Measurements from ENCODE around the gene MEFV. TPM values are rescaled to one million over a fixed set of nuclear protein-coding genes. Genes with fewer than 3 reads are reported as not detected.

MEFV gene
- total RNA-seq, 1 donor from 2014 or later = 0.21 TPM

- DNase-seq (ENCODE audit: low read depth) = no peak
- TF ChIP-seq CTCF (IDR thresholded peaks at IDR 0.05; ENCODE audit: insufficient read depth, low read length, poor library complexity, severe bottlenecking) = no peak
- Histone ChIP-seq H3K27me3 (ENCODE audit: control insufficient read depth, insufficient read depth, low read length) (no peaks in the 10 kb centered on the region), H3K4me3 (ENCODE audit: low read depth, low read length) (no peak overlapping the region), H3K36me3 (ENCODE audit: control insufficient read depth, insufficient read depth, low read length) (no peaks in the 10 kb centered on the region)
These were observed 35.6 kb downstream of the MEFV start for GRCh38 chr16:3220839-3221238.

- no peaks in the 10 kb centered on the region for H3K36me3 ChIP-seq (ENCODE audit: control insufficient read depth, insufficient read depth, low read length)
- DNase-seq (ENCODE audit: low read depth) = no peak
- no peak overlapping the region for H3K4me3 ChIP-seq (ENCODE audit: low read depth, low read length)
- no peaks in the 10 kb centered on the region for H3K27me3 ChIP-seq (ENCODE audit: control insufficient read depth, insufficient read depth, low read length)
- TF ChIP-seq CTCF (IDR thresholded peaks at IDR 0.05; ENCODE audit: insufficient read depth, low read length, poor library complexity, severe bottlenecking) = no peak
These were observed 40.2 kb downstream of the MEFV start for GRCh38 chr16:3216263-3216640.

GRCh38 chr16:3215601-3216262 is 40.7 kb downstream of the MEFV start:
- Histone ChIP-seq H3K36me3 (ENCODE audit: control insufficient read depth, insufficient read depth, low read length) (no peaks in the 10 kb centered on the region), H3K4me3 (ENCODE audit: low read depth, low read length) (no peak overlapping the region), H3K27me3 (ENCODE audit: control insufficient read depth, insufficient read depth, low read length) (no peaks in the 10 kb centered on the region)
- no peak for DNase-seq (ENCODE audit: low read depth)
- TF ChIP-seq CTCF (IDR thresholded peaks at IDR 0.05; ENCODE audit: insufficient read depth, low read length, poor library complexity, severe bottlenecking) = no peak

- TF ChIP-seq CTCF (IDR thresholded peaks at IDR 0.05; ENCODE audit: insufficient read depth, low read length, poor library complexity, severe bottlenecking) = no peak
- Histone ChIP-seq H3K36me3 (ENCODE audit: control insufficient read depth, insufficient read depth, low read length) (no peaks in the 10 kb centered on the region), H3K4me3 (ENCODE audit: low read depth, low read length) (no peak overlapping the region), H3K27me3 (ENCODE audit: control insufficient read depth, insufficient read depth, low read length) (no peaks in the 10 kb centered on the region)
- no peak for DNase-seq (ENCODE audit: low read depth)
These were observed 41.4 kb downstream of the MEFV start for GRCh38 chr16:3214904-3215600.

- H3K27me3 ChIP-seq (ENCODE audit: control insufficient read depth, insufficient read depth, low read length) = no peaks in the 10 kb centered on the region
- no peak overlapping the region for H3K4me3 ChIP-seq (ENCODE audit: low read depth, low read length)
- DNase-seq (ENCODE audit: low read depth) = no peak
- no peaks in the 10 kb centered on the region for H3K36me3 ChIP-seq (ENCODE audit: control insufficient read depth, insufficient read depth, low read length)
- no peak for TF ChIP-seq CTCF (IDR thresholded peaks at IDR 0.05; ENCODE audit: insufficient read depth, low read length, poor library complexity, severe bottlenecking)
These were observed 43.9 kb downstream of the MEFV start for GRCh38 chr16:3212567-3212966.
